ENCODE results near the gene CHCHD3.

The CHCHD3 gene

GRCh38 chr7:133007961-133008360, 73.9 kb downstream of the CHCHD3 start:
- H3K4me3 ChIP-seq (ENCODE audit: low read depth, low read length), result no peak overlapping the region
- ChIA-PET CTCF (interaction anchor here (0.7 kb wide), 1 partner anchor 83 kb away, joined by 3 read pairs; no protein-coding TSS in a partner anchor), POLR2A (interaction anchor here (1.2 kb wide), 1 partner anchor 74 kb away, joined by 3 read pairs; the partner anchor contains the start of gene CHCHD3)

GRCh38 chr7:133003052-133003910, 78.6 kb downstream of the CHCHD3 start:
- TF ChIP-seq ATF2 (tag by site-specific recombination; IDR thresholded peaks at IDR 0.05; ENCODE audit: low read depth) (peak; percentile 85), ZBTB26 (tag by site-specific recombination; optimal IDR thresholded peaks at IDR 0.05) (no peak), PRDM6 (tag by site-specific recombination; IDR thresholded peaks at IDR 0.05) (peak; percentile 50; the same call in 1 of the 2 replicates), ZNF112 (tag by site-specific recombination; IDR thresholded peaks at IDR 0.05) (no peak)

More at GRCh38 chr7:133007961-133008360, 73.9 kb downstream of the CHCHD3 start:
- Histone ChIP-seq H3K4me1 (ENCODE audit: control insufficient read depth, insufficient read depth, low read length) (peaks cover 4% of the 10 kb centered on the region; the same call in 1 of the 2 replicates), H3K36me3 (ENCODE audit: control insufficient read depth in 2 of 2, insufficient read depth in 1 of 2, low read length in 2 of 2) (no peaks in the 10 kb centered on the region), H3K27ac (ENCODE audit: extremely low read depth, low read depth, low read length) (no peak overlapping the region), H3K9me3 (ENCODE audit: control insufficient read depth, insufficient read depth, low read depth, low read length) (no peaks in the 10 kb centered on the region)
- no peak for TF ChIP-seq ZNF600 (tag by site-specific recombination; IDR thresholded peaks at IDR 0.05)
- TF ChIP-seq ZNF585B (tag by site-specific recombination; IDR thresholded peaks at IDR 0.05), result no peak
- peak; percentile 69; the same call in 1 of the 2 replicates for TF ChIP-seq TCF7L2 (IDR thresholded peaks at IDR 0.05; ENCODE audit: borderline replicate concordance, low read depth, low read length)

GRCh38 chr7:133001727-133002126, 80.2 kb downstream of the CHCHD3 start:
- ChIA-PET POLR2A (no interaction called here), CTCF (no interaction called here)
- Histone ChIP-seq H3K9me3 (ENCODE audit: control insufficient read depth, insufficient read depth, low read depth, low read length) (no peaks in the 10 kb centered on the region), H3K4me1 (ENCODE audit: control insufficient read depth, insufficient read depth, low read length) (peaks cover 16% of the 10 kb centered on the region; the same call in 1 of the 2 replicates), H3K27ac (ENCODE audit: extremely low read depth, low read depth, low read length) (no peak overlapping the region), H3K4me3 (ENCODE audit: low read depth, low read length) (no peak overlapping the region), H3K36me3 (ENCODE audit: control insufficient read depth in 2 of 2, insufficient read depth in 1 of 2, low read length in 2 of 2) (no peaks in the 10 kb centered on the region)
- no peak for TF ChIP-seq KLF10 (tag by site-specific recombination; IDR thresholded peaks at IDR 0.05)
- TF ChIP-seq PRDM4 (tag by site-specific recombination; IDR thresholded peaks at IDR 0.05), result no peak
- TF ChIP-seq ZNF148 (tag by site-specific recombination; IDR thresholded peaks at IDR 0.05; ENCODE audit: borderline replicate concordance), result no peak
- TF ChIP-seq ZNF518A (tag by site-specific recombination; conservative IDR thresholded peaks at IDR 0.05; ENCODE audit: low read depth), result no peak

More at GRCh38 chr7:133003052-133003910, 78.6 kb downstream of the CHCHD3 start:
- CTCF ChIA-PET, result no interaction called here
- peaks cover 4% of the 10 kb centered on the region; the same call in 1 of the 2 replicates for H3K4me1 ChIP-seq (ENCODE audit: control insufficient read depth, insufficient read depth, low read length)
- no peaks in the 10 kb centered on the region for H3K36me3 ChIP-seq (ENCODE audit: control insufficient read depth in 2 of 2, insufficient read depth in 1 of 2, low read length in 2 of 2)
- no peaks in the 10 kb centered on the region for H3K9me3 ChIP-seq (ENCODE audit: control insufficient read depth, insufficient read depth, low read depth, low read length)
- POLR2A ChIA-PET, result no interaction called here
- no peak overlapping the region for H3K27ac ChIP-seq (ENCODE audit: extremely low read depth, low read depth, low read length)
- H3K4me3 ChIP-seq (ENCODE audit: low read depth, low read length), result no peak overlapping the region
